HepG2 (cell line): Measurements from ENCODE around the gene MIDN. TPM values are rescaled to one million over a fixed set of nuclear protein-coding genes. Genes with fewer than 3 reads are reported as not detected.

Experiments used
- ARNTL ChIP-seq: sonication (generic); formaldehyde crosslinking; IDR thresholded peaks from 2 replicates; pipeline ENCODE4 v1.4.0; 2020; ENCODE audit warnings: mild to moderate bottlenecking, missing genetic modification reagents
- CREM ChIP-seq, 2 experiments: sonication (generic) in 1 of 2; formaldehyde crosslinking in 1 of 2; IDR thresholded peaks; 2 replicates each; pipeline versions ENCODE4 v1.4.0 to v1.6.1; 2016 to 2020; ENCODE audit warnings: antibody characterized with exemption in 1 of 2, mild to moderate bottlenecking in 1 of 2, missing genetic modification reagents in 1 of 2
- E2F5 ChIP-seq: sonication (generic); formaldehyde crosslinking; conservative IDR thresholded peaks from 2 replicates; pipeline ENCODE4 v1.4.0; 2020; ENCODE audit warnings: missing genetic modification reagents
- FOXK2 ChIP-seq: fragments of 450-650 bp; IDR thresholded peaks from 2 replicates; pipeline ENCODE4 v1.6.1; 2016
- HMGA1 ChIP-seq: sonication (generic); formaldehyde crosslinking; conservative IDR thresholded peaks from 2 replicates; pipeline ENCODE4 v1.4.0; 2020; ENCODE audit warnings: missing genetic modification reagents
- IKZF1 ChIP-seq: fragments of 450-650 bp; IDR thresholded peaks from 2 replicates; pipeline ENCODE4 v1.7.1; 2016
- KDM5A ChIP-seq: fragments of 200-600 bp; sonication (generic); IDR thresholded peaks from 2 replicates; pipeline ENCODE4 v1.7.0; 2018; ENCODE audit warnings: antibody characterized with exemption, mild to moderate bottlenecking, low read length, borderline replicate concordance
- LRRFIP1 ChIP-seq: sonication (generic); formaldehyde crosslinking; conservative IDR thresholded peaks from 2 replicates; pipeline ENCODE4 v1.4.0; 2020; ENCODE audit warnings: missing genetic modification reagents
- NFE2 ChIP-seq: sonication (generic); formaldehyde crosslinking; IDR thresholded peaks from 2 replicates; pipeline ENCODE4 v1.4.0; 2020; ENCODE audit warnings: missing genetic modification reagents
- PATZ1 ChIP-seq: sonication (generic); formaldehyde crosslinking; IDR thresholded peaks from 2 replicates; pipeline ENCODE4 v1.4.0; 2020; ENCODE audit warnings: missing genetic modification reagents
- TCF7 ChIP-seq: sonication (generic); IDR thresholded peaks from 2 replicates; pipeline ENCODE4 v1.6.1; 2016; ENCODE audit warnings: antibody characterized with exemption, low read depth
- ZC3H4 ChIP-seq: sonication (generic); formaldehyde crosslinking; IDR thresholded peaks from 2 replicates; pipeline ENCODE4 v1.4.0; 2020; ENCODE audit warnings: missing genetic modification reagents, borderline replicate concordance
- ZHX1 ChIP-seq: sonication (generic); formaldehyde crosslinking; IDR thresholded peaks from 2 replicates; pipeline ENCODE4 v1.8.1; 2022; ENCODE audit warnings: low read depth, mild to moderate bottlenecking, missing genetic modification reagents
- ZNF121 ChIP-seq: sonication (generic); formaldehyde crosslinking; IDR thresholded peaks from 2 replicates; pipeline ENCODE4 v1.5.0; 2020; ENCODE audit warnings: mild to moderate bottlenecking, missing genetic modification reagents
- ZNF672 ChIP-seq: sonication (generic); formaldehyde crosslinking; IDR thresholded peaks from 2 replicates; pipeline ENCODE4 v1.8.1; 2022; ENCODE audit warnings: missing genetic modification reagents
- polyA plus RNA-seq, 8 experiments: library from polyadenylated mRNA; depleted of rRNA in 3 of 8; stranded (reverse) in 7 of 8; unstranded in 1 of 8; fragments of >200 nt; fragmentation: Illumina TruSeq in 4 of 8; extraction: Trizol in 4 of 8; gene quantifications; 2 replicates each; pipeline versions ENCODE4 v1.2.1 to v1.2.3, GENCODE V29; 2011 to 2016; ENCODE audit warnings: low read depth in 4 of 8, missing spikeins in 1 of 8, mixed read lengths in 1 of 8; ENCODE audit not compliant: insufficient read depth in 1 of 8
- total RNA-seq, 5 experiments: library from RNA; depleted of rRNA; stranded (reverse); fragments of >200 nt; fragmentation: Illumina TruSeq; extraction: Trizol; gene quantifications; 2 replicates each; pipeline ENCODE4 v1.2.3, GENCODE V29; 2016; ENCODE audit warnings: low read depth in 1 of 5
- TF ChIP-seq, protein P1 (sequence below): sonication (generic); formaldehyde crosslinking; IDR thresholded peaks from 2 replicates; pipeline ENCODE4 v1.5.0; 2020; ENCODE audit warnings: mild to moderate bottlenecking, missing genetic modification reagents
- TF ChIP-seq, protein P2 (sequence below): sonication (generic); formaldehyde crosslinking; IDR thresholded peaks from 2 replicates; pipeline ENCODE4 v1.4.0; 2020; ENCODE audit warnings: missing genetic modification reagents

MIDN gene
- total and polyA plus RNA-seq, 2 of the 13 experiments (the other 11 are each of a cell fraction or from before 2014, with no cell fraction given): 8.4 to 18.0 TPM

GRCh38 chr19:1270213-1270853, 21.9 kb downstream of the MIDN start (continued):
- TF ChIP-seq ZHX1 (CRISPR knock-in tag) (0 out of 2 replicates have a peak, but pooled peaks have one; percentile 10), KDM5A (no peak), ZNF672 (CRISPR knock-in tag) (no peak), FOXK2 (no peak), PATZ1 (peak; percentile 12; the same call in 1 of the 2 replicates), ARNTL (CRISPR knock-in tag) (no peak), HMGA1 (CRISPR knock-in tag) (no peak), TCF7 (no peak), IKZF1 (no peak), ZNF121 (CRISPR knock-in tag) (peak; percentile 81; the same call in 1 of the 2 replicates), NFE2 (CRISPR knock-in tag) (no peak), E2F5 (CRISPR knock-in tag) (no peak), ZC3H4 (CRISPR knock-in tag) (peak; percentile 64; the same call in 1 of the 2 replicates), LRRFIP1 (no peak), CREM (IDR thresholded peaks at IDR 0.05) (no peak), CREM (CRISPR knock-in tag; IDR thresholded peaks at IDR 0.05) (no peak)
- TF ChIP-seq, protein P1, sequence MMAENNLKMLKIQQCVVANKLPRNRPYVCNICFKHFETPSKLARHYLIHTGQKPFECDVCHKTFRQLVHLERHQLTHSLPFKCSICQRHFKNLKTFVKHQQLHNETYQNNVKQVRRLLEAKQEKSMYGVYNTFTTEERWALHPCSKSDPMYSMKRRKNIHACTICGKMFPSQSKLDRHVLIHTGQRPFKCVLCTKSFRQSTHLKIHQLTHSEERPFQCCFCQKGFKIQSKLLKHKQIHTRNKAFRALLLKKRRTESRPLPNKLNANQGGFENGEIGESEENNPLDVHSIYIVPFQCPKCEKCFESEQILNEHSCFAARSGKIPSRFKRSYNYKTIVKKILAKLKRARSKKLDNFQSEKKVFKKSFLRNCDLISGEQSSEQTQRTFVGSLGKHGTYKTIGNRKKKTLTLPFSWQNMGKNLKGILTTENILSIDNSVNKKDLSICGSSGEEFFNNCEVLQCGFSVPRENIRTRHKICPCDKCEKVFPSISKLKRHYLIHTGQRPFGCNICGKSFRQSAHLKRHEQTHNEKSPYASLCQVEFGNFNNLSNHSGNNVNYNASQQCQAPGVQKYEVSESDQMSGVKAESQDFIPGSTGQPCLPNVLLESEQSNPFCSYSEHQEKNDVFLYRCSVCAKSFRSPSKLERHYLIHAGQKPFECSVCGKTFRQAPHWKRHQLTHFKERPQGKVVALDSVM (CRISPR knock-in tag): peak; percentile 85
- TF ChIP-seq, protein P2, sequence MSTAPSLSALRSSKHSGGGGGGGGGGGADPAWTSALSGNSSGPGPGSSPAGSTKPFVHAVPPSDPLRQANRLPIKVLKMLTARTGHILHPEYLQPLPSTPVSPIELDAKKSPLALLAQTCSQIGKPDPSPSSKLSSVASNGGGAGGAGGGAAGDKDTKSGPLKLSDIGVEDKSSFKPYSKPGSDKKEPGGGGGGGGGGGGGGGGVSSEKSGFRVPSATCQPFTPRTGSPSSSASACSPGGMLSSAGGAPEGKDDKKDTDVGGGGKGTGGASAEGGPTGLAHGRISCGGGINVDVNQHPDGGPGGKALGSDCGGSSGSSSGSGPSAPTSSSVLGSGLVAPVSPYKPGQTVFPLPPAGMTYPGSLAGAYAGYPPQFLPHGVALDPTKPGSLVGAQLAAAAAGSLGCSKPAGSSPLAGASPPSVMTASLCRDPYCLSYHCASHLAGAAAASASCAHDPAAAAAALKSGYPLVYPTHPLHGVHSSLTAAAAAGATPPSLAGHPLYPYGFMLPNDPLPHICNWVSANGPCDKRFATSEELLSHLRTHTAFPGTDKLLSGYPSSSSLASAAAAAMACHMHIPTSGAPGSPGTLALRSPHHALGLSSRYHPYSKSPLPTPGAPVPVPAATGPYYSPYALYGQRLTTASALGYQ: 0 out of 2 replicates have a peak, but pooled peaks have one; percentile 2
